NB4 (cell line): ENCODE measurements around the gene RUVBL2.
A peak's percentile ranks its signal among the peaks of the same experiment; 100 is the strongest.

ENCODE experiments used
- DNase-seq: peaks from one replicate; pipeline ENCODE4 v3.0.0; 2010; ENCODE audit warnings: low read depth
- H3K4me3 ChIP-seq: one replicate; pipeline ENCODE4 v1.5.1; 2011; ENCODE audit warnings: mild to moderate bottlenecking, low read depth, low read length, moderate library complexity
- CTCF ChIP-seq: IDR thresholded peaks from one replicate; pipeline ENCODE4 v1.5.1; 2012; ENCODE audit warnings: low read depth, low read length
- MAX ChIP-seq: IDR thresholded peaks from 2 replicates; pipeline ENCODE4 v1.6.1; 2011; ENCODE audit warnings: low read depth, low read length
- MYC ChIP-seq: IDR thresholded peaks from 2 replicates; pipeline ENCODE4 v1.6.1; 2011; ENCODE audit warnings: low read depth, low read length
- POLR2A ChIP-seq: IDR thresholded peaks from 2 replicates; pipeline ENCODE4 v1.6.1; 2011; ENCODE audit warnings: mild to moderate bottlenecking; ENCODE audit not compliant: insufficient read length; ENCODE audit errors: extremely low read depth

Gene RUVBL2

GRCh38 chr19:48991011-48991609 is 2.6 kb upstream of the RUVBL2 start:
- TF ChIP-seq MAX (no peak), POLR2A (no peak), MYC (no peak), CTCF (no peak)
- DNase-seq: no peak
- no peak overlapping the region for H3K4me3 ChIP-seq

GRCh38 chr19:48991873-48992580 is 1.7 kb upstream of the RUVBL2 start:
- TF ChIP-seq MAX (no peak), MYC (no peak), CTCF (no peak), POLR2A (no peak)

GRCh38 chr19:48992581-48993174 is 1.0 kb upstream of the RUVBL2 start:
- no peak for DNase-seq
- TF ChIP-seq MAX (no peak), MYC (no peak), POLR2A (no peak), CTCF (no peak)

More at GRCh38 chr19:48991873-48992580, 1.7 kb upstream of the RUVBL2 start:
- H3K4me3 ChIP-seq: peak overlapping the region; percentile 92
- DNase-seq: peak; percentile 62

GRCh38 chr19:48994035-48994386 is 324 bp downstream of the RUVBL2 start:
- peak overlapping the region; percentile 95 for H3K4me3 ChIP-seq
- TF ChIP-seq MAX: no peak
- TF ChIP-seq MYC: no peak
- TF ChIP-seq POLR2A: no peak
- TF ChIP-seq CTCF: no peak
- no peak for DNase-seq

More at GRCh38 chr19:48992581-48993174, 1.0 kb upstream of the RUVBL2 start:
- H3K4me3 ChIP-seq: peak overlapping the region; percentile 92

- DNase-seq: peak; percentile 73
- TF ChIP-seq CTCF: peak; percentile 67
- TF ChIP-seq MAX: no peak
- no peak for TF ChIP-seq POLR2A
- TF ChIP-seq MYC: no peak
Observed at GRCh38 chr19:48997972-48998371, 4.3 kb downstream of the RUVBL2 start.

More at GRCh38 chr19:48997972-48998371, 4.3 kb downstream of the RUVBL2 start:
- no peak overlapping the region for H3K4me3 ChIP-seq
